ENCODE results near the gene DYRK4.

DYRK4 gene

DNA sequence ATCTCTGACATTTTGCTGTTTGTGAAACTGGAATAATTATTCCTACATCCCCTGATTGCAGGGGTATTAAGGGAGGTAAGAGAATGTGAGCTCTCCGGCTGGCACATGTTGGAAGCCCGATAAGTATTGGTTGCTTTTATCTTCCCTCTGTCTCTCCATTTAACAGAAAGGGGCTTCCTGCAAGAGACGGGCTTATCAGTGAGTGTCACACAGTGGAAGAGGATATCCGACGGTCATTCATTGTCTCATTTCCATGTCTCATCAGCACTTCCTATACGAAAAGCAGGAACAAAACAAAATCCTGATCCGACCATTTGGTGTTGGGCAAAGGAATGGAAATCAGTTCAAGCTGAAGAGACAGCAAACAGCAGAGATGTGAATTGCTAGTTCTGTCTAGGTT lies 10.7 kb downstream of the DYRK4 start:
- Histone ChIP-seq H3K27ac (replicated peaks; ENCODE audit: low read length) (no peak overlapping the region), H3K18ac (ENCODE audit: low read length) (no peak overlapping the region), H2AFZ (ENCODE audit: low read length) (no peak overlapping the region), H3K23ac (ENCODE audit: low read depth, low read length, poor library complexity) (no peak overlapping the region), H3K14ac (ENCODE audit: low read length) (no peak overlapping the region), H4K91ac (ENCODE audit: low read depth, low read length, poor library complexity) (no peak overlapping the region), H2BK12ac (ENCODE audit: low read length) (no peak overlapping the region), H3K36me3 (replicated peaks in 1 of 2; ENCODE audit: control insufficient read depth in 2 of 2, insufficient read depth in 2 of 2, low read length in 2 of 2) (no peaks in the 10 kb centered on the region), H3K4me2 (ENCODE audit: insufficient read depth, low read length, poor library complexity, severe bottlenecking) (no peak overlapping the region), H3K4ac (ENCODE audit: low read length) (no peak overlapping the region), H3K9ac (ENCODE audit: low read depth, low read length, poor library complexity) (no peak overlapping the region), H3K4me3 (ENCODE audit: low read length in 2 of 2) (no peak overlapping the region), H2BK15ac (ENCODE audit: low read length) (no peak overlapping the region), H2AK5ac (ENCODE audit: low read depth, low read length) (no peak overlapping the region), H4K8ac (ENCODE audit: low read depth, low read length) (no peak overlapping the region), H3K9me3 (replicated peaks in 1 of 2; ENCODE audit: control insufficient read depth in 2 of 2, insufficient read depth in 1 of 2, low read depth in 1 of 2, low read length in 2 of 2) (no peaks in the 10 kb centered on the region), H2BK120ac (ENCODE audit: low read depth, low read length) (no peak overlapping the region), H3K4me1 (ENCODE audit: control insufficient read depth in 2 of 2, insufficient read depth in 1 of 2, low read depth in 1 of 2, low read length in 2 of 2) (peaks cover 2 to 3% of the 10 kb centered on the region in 2 donors), H3K27me3 (ENCODE audit: control insufficient read depth in 3 of 3, insufficient read depth in 3 of 3, low read depth in 1 of 3, low read length in 3 of 3) (no peaks in the 10 kb centered on the region), H3K79me1 (ENCODE audit: low read depth, low read length) (no peaks in the 10 kb centered on the region), H2BK5ac (ENCODE audit: low read length) (no peak overlapping the region)
- WGBS, 2 donors (ENCODE audit: extremely low coverage in 2 of 2, insufficient read length in 2 of 2, insufficient replicate concordance in 1 of 2) = no CpG with 5 or more reads among the region's 7 CpGs
- no peak for DNase-seq (ENCODE audit: low spot score)

DNA sequence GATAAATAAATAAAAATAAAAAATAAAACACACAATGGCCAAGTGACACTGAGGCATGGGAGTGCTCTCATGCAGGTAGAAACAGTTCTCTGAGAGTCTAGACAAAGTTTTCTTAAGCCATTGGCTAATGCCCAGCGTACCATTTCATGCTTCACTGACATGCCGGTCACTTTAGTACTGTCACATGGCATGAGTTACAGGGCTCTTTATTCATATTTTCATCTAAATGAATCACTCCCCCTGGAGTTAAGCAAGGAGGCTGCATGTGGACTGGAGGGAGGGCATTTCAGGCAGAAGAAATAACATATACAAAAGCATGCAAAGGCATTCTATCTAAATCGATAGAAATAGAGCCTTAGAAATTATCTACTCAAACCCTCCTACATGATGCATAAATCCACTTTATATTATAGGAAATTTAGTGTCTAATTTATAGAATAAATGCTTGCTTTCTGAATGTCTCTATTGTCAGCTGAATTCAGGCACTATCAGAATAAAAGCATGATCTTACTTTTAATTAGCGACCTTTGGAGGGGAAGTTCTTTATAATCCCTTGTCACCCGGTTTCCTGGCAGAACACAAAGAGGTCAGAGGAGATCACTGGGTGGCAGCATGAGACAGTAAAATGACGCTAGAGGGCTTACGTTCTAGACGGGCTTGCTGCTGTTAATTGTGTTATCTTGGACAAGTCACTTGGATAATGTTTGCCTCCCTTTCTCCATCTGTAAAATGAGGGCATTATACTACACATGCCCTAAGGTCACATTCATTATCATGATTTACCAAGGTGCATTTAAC lies 17.5 kb downstream of the DYRK4 start:
- DNase-seq (ENCODE audit: low spot score) = peak; percentile 38
- Histone ChIP-seq H3K9me3 (replicated peaks in 1 of 2; ENCODE audit: control insufficient read depth in 2 of 2, insufficient read depth in 1 of 2, low read depth in 1 of 2, low read length in 2 of 2) (no peaks in the 10 kb centered on the region), H3K4me3 (ENCODE audit: low read length in 2 of 2) (no peak overlapping the region), H3K27ac (replicated peaks; ENCODE audit: low read length) (peak overlapping the region; percentile 89), H3K36me3 (replicated peaks in 1 of 2; ENCODE audit: control insufficient read depth in 2 of 2, insufficient read depth in 2 of 2, low read length in 2 of 2) (no peaks in the 10 kb centered on the region), H4K91ac (ENCODE audit: low read depth, low read length, poor library complexity) (no peak overlapping the region), H2BK120ac (ENCODE audit: low read depth, low read length) (no peak overlapping the region), H3K79me1 (ENCODE audit: low read depth, low read length) (no peaks in the 10 kb centered on the region), H3K18ac (ENCODE audit: low read length) (no peak overlapping the region), H2AFZ (ENCODE audit: low read length) (peak overlapping the region; percentile 21), H3K4me1 (ENCODE audit: control insufficient read depth in 2 of 2, insufficient read depth in 1 of 2, low read depth in 1 of 2, low read length in 2 of 2) (peaks cover 16 to 22% of the 10 kb centered on the region in 2 donors), H3K23ac (ENCODE audit: low read depth, low read length, poor library complexity) (no peak overlapping the region), H3K4ac (ENCODE audit: low read length) (no peak overlapping the region), H4K8ac (ENCODE audit: low read depth, low read length) (no peak overlapping the region), H3K4me2 (ENCODE audit: insufficient read depth, low read length, poor library complexity, severe bottlenecking) (no peak overlapping the region), H3K27me3 (ENCODE audit: control insufficient read depth in 3 of 3, insufficient read depth in 3 of 3, low read depth in 1 of 3, low read length in 3 of 3) (no peaks in the 10 kb centered on the region), H2BK5ac (ENCODE audit: low read length) (no peak overlapping the region), H2BK12ac (ENCODE audit: low read length) (no peak overlapping the region), H3K9ac (ENCODE audit: low read depth, low read length, poor library complexity) (no peak overlapping the region), H3K14ac (ENCODE audit: low read length) (no peak overlapping the region), H2BK15ac (ENCODE audit: low read length) (no peak overlapping the region), H2AK5ac (ENCODE audit: low read depth, low read length) (no peak overlapping the region)
- WGBS, 2 donors (ENCODE audit: extremely low coverage in 2 of 2, insufficient read length in 2 of 2, insufficient replicate concordance in 1 of 2) = no CpG with 5 or more reads among the region's 8 CpGs

DNA sequence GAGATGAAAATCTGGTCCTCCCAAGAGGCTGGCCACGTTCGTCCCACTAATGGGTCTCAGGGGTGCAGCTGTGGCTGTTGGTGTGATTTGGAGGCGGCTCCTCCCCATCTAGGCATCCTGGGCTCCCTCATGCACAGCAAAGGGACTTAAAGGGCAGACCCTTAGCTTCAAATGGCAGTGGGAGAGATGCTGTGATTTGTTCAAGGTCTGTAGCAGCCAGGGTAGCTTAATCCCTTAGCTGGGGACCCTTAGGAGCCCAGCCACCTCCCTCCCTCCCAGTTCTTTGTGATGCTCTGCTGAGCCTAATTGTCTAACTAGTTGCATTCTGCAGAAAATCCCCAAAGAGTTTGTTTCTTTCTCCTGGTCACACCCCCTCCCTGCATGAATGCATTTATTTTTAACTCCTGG lies 18.3 kb downstream of the DYRK4 start:
- H2BK5ac ChIP-seq (ENCODE audit: low read length) = no peak overlapping the region
- peak; percentile 67 for DNase-seq (ENCODE audit: low spot score)
- no peak overlapping the region for H2BK12ac ChIP-seq (ENCODE audit: low read length)

DNA sequence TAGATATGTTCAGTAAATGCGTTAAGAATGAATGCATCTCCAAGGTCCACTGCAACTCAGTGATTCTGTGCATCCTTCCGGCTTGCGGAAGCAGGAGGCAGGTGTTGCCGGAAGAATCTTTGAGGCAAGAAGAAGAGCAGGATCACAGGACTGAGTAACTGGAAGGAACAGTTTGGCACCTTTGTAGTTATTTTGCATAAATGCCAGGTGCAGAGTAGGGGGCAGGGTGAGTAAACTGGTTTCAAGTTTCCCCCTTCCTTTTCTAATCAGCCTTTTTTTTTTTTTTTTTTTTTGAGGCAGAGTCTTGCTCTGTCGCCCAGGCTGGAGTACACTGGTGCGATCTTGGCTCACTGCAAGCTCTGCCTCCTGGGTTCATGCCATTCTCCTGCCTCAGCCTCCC lies 22.3 kb downstream of the DYRK4 start:
- Histone ChIP-seq H3K4me3 (ENCODE audit: low read length in 2 of 2) (no peak overlapping the region), H3K79me1 (ENCODE audit: low read depth, low read length) (no peaks in the 10 kb centered on the region), H2BK120ac (ENCODE audit: low read depth, low read length) (no peak overlapping the region), H2BK12ac (ENCODE audit: low read length) (no peak overlapping the region), H3K18ac (ENCODE audit: low read length) (no peak overlapping the region), H4K91ac (ENCODE audit: low read depth, low read length, poor library complexity) (no peak overlapping the region), H3K4me2 (ENCODE audit: insufficient read depth, low read length, poor library complexity, severe bottlenecking) (no peak overlapping the region), H3K9ac (ENCODE audit: low read depth, low read length, poor library complexity) (no peak overlapping the region), H3K14ac (ENCODE audit: low read length) (no peak overlapping the region), H3K27ac (replicated peaks; ENCODE audit: low read length) (no peak overlapping the region), H2BK15ac (ENCODE audit: low read length) (no peak overlapping the region), H3K23ac (ENCODE audit: low read depth, low read length, poor library complexity) (no peak overlapping the region), H2AFZ (ENCODE audit: low read length) (no peak overlapping the region), H3K4ac (ENCODE audit: low read length) (no peak overlapping the region), H3K27me3 (ENCODE audit: control insufficient read depth in 3 of 3, insufficient read depth in 3 of 3, low read depth in 1 of 3, low read length in 3 of 3) (no peaks in the 10 kb centered on the region), H2AK5ac (ENCODE audit: low read depth, low read length) (no peak overlapping the region), H2BK5ac (ENCODE audit: low read length) (no peak overlapping the region), H4K8ac (ENCODE audit: low read depth, low read length) (no peak overlapping the region), H3K4me1 (ENCODE audit: control insufficient read depth in 2 of 2, insufficient read depth in 1 of 2, low read depth in 1 of 2, low read length in 2 of 2) (peaks cover 17 to 18% of the 10 kb centered on the region in 2 donors), H3K36me3 (replicated peaks in 1 of 2; ENCODE audit: control insufficient read depth in 2 of 2, insufficient read depth in 2 of 2, low read length in 2 of 2) (no peaks in the 10 kb centered on the region), H3K9me3 (replicated peaks in 1 of 2; ENCODE audit: control insufficient read depth in 2 of 2, insufficient read depth in 1 of 2, low read depth in 1 of 2, low read length in 2 of 2) (no peaks in the 10 kb centered on the region)
- DNase-seq (ENCODE audit: low spot score) = no peak
- no CpG with 5 or more reads among the region's 6 CpGs for WGBS, 2 donors (ENCODE audit: extremely low coverage in 2 of 2, insufficient read length in 2 of 2, insufficient replicate concordance in 1 of 2)

More for the DNA sequence above, 18.3 kb downstream of the DYRK4 start:
- H3K23ac ChIP-seq (ENCODE audit: low read depth, low read length, poor library complexity) = no peak overlapping the region
- H3K18ac ChIP-seq (ENCODE audit: low read length) = peak overlapping the region; percentile 12
- no CpG with 5 or more reads among the region's 3 CpGs for WGBS, 2 donors (ENCODE audit: extremely low coverage in 2 of 2, insufficient read length in 2 of 2, insufficient replicate concordance in 1 of 2)
- H3K79me1 ChIP-seq (ENCODE audit: low read depth, low read length) = no peaks in the 10 kb centered on the region
- H3K27ac ChIP-seq (replicated peaks; ENCODE audit: low read length) = peak overlapping the region; percentile 89
- H3K36me3 ChIP-seq (replicated peaks in 1 of 2; ENCODE audit: control insufficient read depth in 2 of 2, insufficient read depth in 2 of 2, low read length in 2 of 2) = no peaks in the 10 kb centered on the region
- H2BK15ac ChIP-seq (ENCODE audit: low read length) = no peak overlapping the region
- H3K27me3 ChIP-seq (ENCODE audit: control insufficient read depth in 3 of 3, insufficient read depth in 3 of 3, low read depth in 1 of 3, low read length in 3 of 3) = no peaks in the 10 kb centered on the region
- no peak overlapping the region for H3K4me2 ChIP-seq (ENCODE audit: insufficient read depth, low read length, poor library complexity, severe bottlenecking)
- H3K4me3 ChIP-seq (ENCODE audit: low read length in 2 of 2) = no peak overlapping the region
- no peak overlapping the region for H4K91ac ChIP-seq (ENCODE audit: low read depth, low read length, poor library complexity)
- H3K4me1 ChIP-seq (ENCODE audit: control insufficient read depth in 2 of 2, insufficient read depth in 1 of 2, low read depth in 1 of 2, low read length in 2 of 2) = peaks cover 16 to 22% of the 10 kb centered on the region in 2 donors
- no peak overlapping the region for H4K8ac ChIP-seq (ENCODE audit: low read depth, low read length)
- no peak overlapping the region for H3K9ac ChIP-seq (ENCODE audit: low read depth, low read length, poor library complexity)
- H3K4ac ChIP-seq (ENCODE audit: low read length) = no peak overlapping the region
- no peaks in the 10 kb centered on the region for H3K9me3 ChIP-seq (replicated peaks in 1 of 2; ENCODE audit: control insufficient read depth in 2 of 2, insufficient read depth in 1 of 2, low read depth in 1 of 2, low read length in 2 of 2)
- no peak overlapping the region for H2AK5ac ChIP-seq (ENCODE audit: low read depth, low read length)
- no peak overlapping the region for H3K14ac ChIP-seq (ENCODE audit: low read length)
- H2AFZ ChIP-seq (ENCODE audit: low read length) = peak overlapping the region; percentile 58
- no peak overlapping the region for H2BK120ac ChIP-seq (ENCODE audit: low read depth, low read length)

All from neuronal stem cell (in vitro differentiated cells).